ENCODE data around the gene SVIL.

DNA sequence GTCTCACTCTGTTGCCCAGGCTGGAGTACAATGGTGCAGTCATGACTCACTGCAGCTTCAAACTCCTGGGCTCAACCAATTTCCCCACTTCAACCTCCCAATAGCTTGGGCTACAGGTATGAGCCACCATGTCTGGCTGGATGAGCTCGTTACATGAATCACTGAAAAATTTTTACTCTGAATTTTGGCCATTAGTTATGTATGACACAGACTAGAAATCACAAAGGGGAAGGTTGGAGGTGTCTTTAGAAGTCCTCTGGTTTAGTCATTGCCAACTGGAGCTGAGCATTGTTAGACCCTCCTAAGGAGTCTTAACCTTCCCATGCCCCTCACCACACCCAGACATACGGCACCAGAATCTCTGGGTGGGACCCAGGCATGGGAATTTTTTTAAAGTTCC, 34.7 kb downstream of the SVIL start:
- TF ChIP-seq, protein P1, sequence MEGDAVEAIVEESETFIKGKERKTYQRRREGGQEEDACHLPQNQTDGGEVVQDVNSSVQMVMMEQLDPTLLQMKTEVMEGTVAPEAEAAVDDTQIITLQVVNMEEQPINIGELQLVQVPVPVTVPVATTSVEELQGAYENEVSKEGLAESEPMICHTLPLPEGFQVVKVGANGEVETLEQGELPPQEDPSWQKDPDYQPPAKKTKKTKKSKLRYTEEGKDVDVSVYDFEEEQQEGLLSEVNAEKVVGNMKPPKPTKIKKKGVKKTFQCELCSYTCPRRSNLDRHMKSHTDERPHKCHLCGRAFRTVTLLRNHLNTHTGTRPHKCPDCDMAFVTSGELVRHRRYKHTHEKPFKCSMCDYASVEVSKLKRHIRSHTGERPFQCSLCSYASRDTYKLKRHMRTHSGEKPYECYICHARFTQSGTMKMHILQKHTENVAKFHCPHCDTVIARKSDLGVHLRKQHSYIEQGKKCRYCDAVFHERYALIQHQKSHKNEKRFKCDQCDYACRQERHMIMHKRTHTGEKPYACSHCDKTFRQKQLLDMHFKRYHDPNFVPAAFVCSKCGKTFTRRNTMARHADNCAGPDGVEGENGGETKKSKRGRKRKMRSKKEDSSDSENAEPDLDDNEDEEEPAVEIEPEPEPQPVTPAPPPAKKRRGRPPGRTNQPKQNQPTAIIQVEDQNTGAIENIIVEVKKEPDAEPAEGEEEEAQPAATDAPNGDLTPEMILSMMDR (IDR thresholded peaks at IDR 0.05) = no peak
- no peak for TF ChIP-seq POLR2A (IDR thresholded peaks at IDR 0.05)
- no peak for TF ChIP-seq EP300 (IDR thresholded peaks at IDR 0.05)
- no peak for TF ChIP-seq POLR2AphosphoS5 (IDR thresholded peaks at IDR 0.05)
